NB4 (cell line): ENCODE data around the gene C15orf61.

ENCODE experiments used
- CTCF ChIP-seq: IDR thresholded peaks from one replicate; pipeline ENCODE4 v1.5.1; 2012; ENCODE audit warnings: low read depth, low read length
- MYC ChIP-seq: IDR thresholded peaks from 2 replicates; pipeline ENCODE4 v1.6.1; 2011; ENCODE audit warnings: low read depth, low read length

DNA sequence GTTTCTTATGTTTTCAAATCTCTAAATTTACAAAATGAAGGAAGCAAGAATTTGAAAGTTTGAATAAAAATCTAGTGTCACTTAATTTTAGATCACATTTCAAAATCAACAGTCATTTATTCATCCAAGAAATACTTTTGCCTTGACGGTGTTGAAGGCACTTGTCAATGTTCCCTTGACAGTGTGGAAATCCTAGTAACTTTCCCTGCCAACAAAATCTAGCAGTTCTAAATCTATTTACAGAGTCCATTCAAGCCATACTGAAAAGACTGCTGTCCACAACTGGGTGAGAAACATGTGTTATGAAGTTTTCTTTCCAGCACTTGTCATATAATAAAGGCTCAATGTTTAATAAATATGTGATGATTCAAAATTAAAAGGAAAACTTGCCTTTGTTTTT lies 12.9 kb downstream of the C15orf61 start:
- TF ChIP-seq CTCF (no peak), MYC (no peak)
